HCT116 (cell line): ENCODE data around the gene ZNF469. TPM values are rescaled to one million over a fixed set of nuclear protein-coding genes. Genes with fewer than 3 reads are reported as not detected.

Experiments
- ATAC-seq: fragments of 200-7000 bp; cut with Tn5 transposase; 2 replicates; pipeline ENCODE4 v1.9.1; 2020; ENCODE audit warnings: mild to moderate bottlenecking, moderate library complexity
- BruUV-seq: library from RNA; stranded (reverse); fragments of 400-500 nt; replicated peaks from 2 replicates; lab custom pipeline; 2021; lab: Mats Ljungman, UMichigan
- CTCF ChIA-PET: fragments of 300-600 bp; sonication (Branson Sonifier 250); formaldehyde crosslinking; loops from one replicate; lab custom pipeline; 2021; ENCODE audit warnings: antibody characterized with exemption; lab: Charles Lee
- POLR2A ChIA-PET: fragments of 300-600, 350-600 bp; sonication (Branson Sonifier 250); formaldehyde crosslinking; loops from one replicate; lab custom pipeline; 2021; ENCODE audit warnings: antibody characterized with exemption; lab: Charles Lee
- RAD21 ChIA-PET, 2 experiments: fragments of 300-600 bp; sonication (Branson Sonifier 250); formaldehyde crosslinking; loops; one replicate each; lab custom pipeline; 2023; ENCODE audit warnings: low total read pairs in 2 of 2; ENCODE audit not compliant: uncharacterized antibody in 2 of 2, unreplicated experiment in 2 of 2, low non-redundant PET in 1 of 2; lab: Charles Lee
- DNase-seq: peaks from one replicate; pipeline ENCODE4 v3.0.0-alpha.2; 2010; ENCODE audit warnings: low read depth, low spot score
- H2AFZ ChIP-seq: fragments of 200-600 bp; shearing (Covaris generic), sonication (generic); 2 replicates; pipeline ENCODE4 v1.6.1; 2017; ENCODE audit warnings: low read depth, mixed run types, mixed read lengths, antibody characterized with exemption, low read length; ENCODE audit not compliant: poor library complexity, severe bottlenecking
- H3K27ac ChIP-seq: 2 replicates; pipeline ENCODE4 v1.5.1; 2012; ENCODE audit warnings: low read depth, low read length
- H3K27me3 ChIP-seq: fragments of 200-600 bp; sonication (generic); 2 replicates; pipeline ENCODE4 v1.6.1; 2016; ENCODE audit warnings: mixed run types, low read length, mixed read lengths; ENCODE audit not compliant: insufficient read depth
- H3K36me3 ChIP-seq, 2 experiments: fragments of 200-500 bp in 1 of 2; fragments of 200-600 bp in 1 of 2; sonication (Bioruptor generic) in 1 of 2; sonication (generic) in 1 of 2; 2 replicates each; pipeline versions ENCODE4 v1.5.1 to v1.6.1; 2014 to 2016; ENCODE audit warnings: low read length in 2 of 2, inconsistent platforms in 1 of 2, mixed read lengths in 1 of 2, mixed run types in 1 of 2; ENCODE audit not compliant: insufficient read depth in 2 of 2, control insufficient read depth in 1 of 2
- H3K4me1 ChIP-seq, 2 experiments: fragments of 200-600 bp in 1 of 2; sonication (generic) in 1 of 2; 2 replicates each; pipeline versions ENCODE4 v1.5.1 to v1.6.1; 2012 to 2017; ENCODE audit warnings: low read length in 2 of 2, inconsistent platforms in 1 of 2, mild to moderate bottlenecking in 1 of 2, mixed read lengths in 1 of 2, mixed run types in 1 of 2, moderate library complexity in 1 of 2; ENCODE audit not compliant: insufficient read depth in 2 of 2, control insufficient read depth in 1 of 2
- H3K4me2 ChIP-seq: fragments of 200-600 bp; sonication (generic); 2 replicates; pipeline ENCODE4 v1.6.1; 2017; ENCODE audit warnings: mixed run types, low read length, mixed read lengths
- H3K4me3 ChIP-seq, 2 experiments: fragments of 200-600 bp in 1 of 2; sonication (generic) in 1 of 2; replicated peaks in 1 of 2; 2 replicates each; pipeline ENCODE4 v1.5.1; 2011 to 2016; ENCODE audit warnings: low read length in 2 of 2, control low read depth in 1 of 2, low read depth in 1 of 2, mild to moderate bottlenecking in 1 of 2, mixed read lengths in 1 of 2, mixed run types in 1 of 2
- H3K79me2 ChIP-seq: fragments of 200-600 bp; sonication (generic); 2 replicates; pipeline ENCODE4 v1.6.1; 2017; ENCODE audit warnings: mild to moderate bottlenecking, mixed run types, low read length, moderate library complexity, mixed read lengths; ENCODE audit not compliant: insufficient read depth
- H3K9ac ChIP-seq: fragments of 200-600 bp; sonication (generic); 2 replicates; pipeline ENCODE4 v1.6.1; 2016; ENCODE audit warnings: low read length, mixed read lengths
- H3K9me2 ChIP-seq: fragments of 200-600 bp; sonication (generic), shearing (Covaris generic); 2 replicates; pipeline ENCODE4 v1.6.1; 2017; ENCODE audit warnings: mixed run types, mild to moderate bottlenecking, moderate library complexity; ENCODE audit not compliant: insufficient read depth
- H3K9me3 ChIP-seq, 2 experiments: fragments of 200-500 bp in 1 of 2; fragments of 200-600 bp in 1 of 2; sonication (Bioruptor generic) in 1 of 2; sonication (generic) in 1 of 2; 2 replicates each; pipeline ENCODE4 v1.6.1; 2014 to 2017; ENCODE audit warnings: low read length in 2 of 2, mixed read lengths in 2 of 2, inconsistent platforms in 1 of 2, low read depth in 1 of 2, mild to moderate bottlenecking in 1 of 2, mixed run types in 1 of 2, moderate library complexity in 1 of 2; ENCODE audit not compliant: control insufficient read depth in 1 of 2, insufficient read depth in 1 of 2
- H4K20me1 ChIP-seq: fragments of 200-600 bp; sonication (generic), shearing (Covaris generic); 2 replicates; pipeline ENCODE4 v1.6.1; 2017; ENCODE audit warnings: mixed run types, mild to moderate bottlenecking, moderate library complexity; ENCODE audit not compliant: insufficient read depth
- CTCF ChIP-seq, 3 experiments: fragments of 200-600 bp in 1 of 3; sonication (generic) in 1 of 3; IDR thresholded peaks in 2 of 3; conservative IDR thresholded peaks in 1 of 3; 2 replicates each; pipeline ENCODE4 v1.5.1; 2012 to 2017; ENCODE audit warnings: low read depth in 2 of 3, low read length in 2 of 3, antibody characterized with exemption in 1 of 3, borderline replicate concordance in 1 of 3, control low read depth in 1 of 3, mild to moderate bottlenecking in 1 of 3, mixed read lengths in 1 of 3, mixed run types in 1 of 3, moderate library complexity in 1 of 3; ENCODE audit not compliant: insufficient read depth in 1 of 3
- ELF1 ChIP-seq: IDR thresholded peaks from 2 replicates; pipeline ENCODE4 v1.6.1; 2012; ENCODE audit warnings: low read depth, borderline replicate concordance
- EZH2 ChIP-seq: fragments of 200-600 bp; sonication (generic); IDR thresholded peaks from 2 replicates; pipeline ENCODE4 v1.6.1; 2017; ENCODE audit warnings: antibody characterized with exemption, mixed run types
- EZH2phosphoT487 ChIP-seq: fragments of 200-600 bp; IDR thresholded peaks from 2 replicates; pipeline ENCODE4 v1.6.1; 2018; ENCODE audit warnings: antibody characterized with exemption, borderline replicate concordance
- FOSL1 ChIP-seq: IDR thresholded peaks from 2 replicates; pipeline ENCODE4 v1.6.1; 2012; ENCODE audit warnings: low read depth
- JUND ChIP-seq: IDR thresholded peaks from 2 replicates; pipeline ENCODE4 v1.6.1; 2012
- MAX ChIP-seq: IDR thresholded peaks from 2 replicates; pipeline ENCODE4 v1.6.1; 2012
- RAD21 ChIP-seq: IDR thresholded peaks from 2 replicates; pipeline ENCODE4 v1.6.1; 2012; ENCODE audit warnings: low read depth, mild to moderate bottlenecking
- REST ChIP-seq: IDR thresholded peaks from 2 replicates; pipeline ENCODE4 v1.6.1; 2012; ENCODE audit warnings: low read depth
- SIN3A ChIP-seq: IDR thresholded peaks from 2 replicates; pipeline ENCODE4 v1.6.1; 2012; ENCODE audit warnings: low read depth
- SP1 ChIP-seq: IDR thresholded peaks from 2 replicates; pipeline ENCODE4 v1.6.1; 2012; ENCODE audit warnings: low read depth
- SRF ChIP-seq: IDR thresholded peaks from 2 replicates; pipeline ENCODE4 v1.6.1; 2012; ENCODE audit warnings: low read depth
- YY1 ChIP-seq: IDR thresholded peaks from 2 replicates; pipeline ENCODE4 v1.6.1; 2011; ENCODE audit warnings: low read length, low read depth, moderate library complexity, mild to moderate bottlenecking; ENCODE audit not compliant: insufficient replicate concordance; ENCODE audit errors: extremely low read depth
- ZBTB33 ChIP-seq: IDR thresholded peaks from 2 replicates; pipeline ENCODE4 v1.6.1; 2011; ENCODE audit warnings: mild to moderate bottlenecking, low read length, moderate library complexity; ENCODE audit not compliant: insufficient replicate concordance; ENCODE audit errors: extremely low read depth
- ZNF274 ChIP-seq: fragments of 200-500 bp; sonication (Bioruptor generic); IDR thresholded peaks from 2 replicates; pipeline ENCODE4 v1.6.1; 2014; ENCODE audit warnings: mild to moderate bottlenecking, low read depth, low read length, inconsistent platforms
- intact Hi-C: fragments of 100-400 bp; cut with micrococcal nuclease; formaldehyde crosslinking; loops from 2 replicates; pipeline ENCODE4 v1.10.0; 2022
- total RNA-seq: library from RNA; stranded (reverse); gene quantifications from one replicate; pipeline ENCODE4 v1.2.1, GENCODE V29; 2021; ENCODE audit not compliant: unreplicated experiment

Gene ZNF469
- total RNA-seq, 1 experiment from 2014 or later: 5.9 TPM

DNA sequence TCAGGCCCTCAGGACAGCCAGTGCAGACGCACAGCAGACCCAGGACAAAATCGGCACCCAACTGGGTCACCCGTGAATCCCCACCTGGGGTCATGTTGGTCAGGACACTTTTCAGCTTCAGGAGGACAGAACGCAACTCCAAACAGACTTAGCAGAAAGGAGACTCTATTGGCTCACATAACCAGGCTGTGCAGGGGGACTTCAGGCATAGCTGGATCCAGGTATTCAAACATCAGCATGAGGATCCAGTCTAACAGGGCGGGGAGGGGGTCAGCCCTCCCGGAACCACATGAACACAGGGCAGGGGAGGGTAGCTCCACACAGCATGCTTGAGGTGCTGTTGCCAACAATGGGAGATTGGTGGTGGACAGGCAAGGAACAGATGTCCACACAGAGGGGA lies 22.0 kb downstream of the ZNF469 start:
- no peaks in the 10 kb centered on the region for H3K79me2 ChIP-seq
- no peak overlapping the region for H3K9ac ChIP-seq
- no peak for ATAC-seq
- ChIA-PET CTCF (no interaction called here), POLR2A (no interaction called here), RAD21 (no interaction called here)
- intact Hi-C loops: no loop called here
- TF ChIP-seq ZNF274 (no peak), SP1 (no peak), JUND (no peak), FOSL1 (no peak), SIN3A (no peak), YY1 (no peak), ELF1 (no peak), MAX (no peak), RAD21 (no peak), REST (no peak), EZH2 (no peak), CTCF (IDR thresholded peaks at IDR 0.05 in 2 of 3, conservative IDR thresholded peaks at IDR 0.05 in 1 of 3; ENCODE audit: borderline replicate concordance in 1 of 3, insufficient read depth in 1 of 3, low read depth in 2 of 3, low read length in 2 of 3) (no peak), SRF (no peak), ZBTB33 (no peak), EZH2phosphoT487 (no peak)
- no peak overlapping the region for H3K4me2 ChIP-seq
- no TSS peak for BruUV-seq
- H3K4me3 ChIP-seq: no peak overlapping the region
- no peak overlapping the region for H3K27ac ChIP-seq
- H3K9me3 ChIP-seq: no peaks in the 10 kb centered on the region
- no peak for DNase-seq
- H3K27me3 ChIP-seq: no peaks in the 10 kb centered on the region
- H3K36me3 ChIP-seq: no peaks in the 10 kb centered on the region
- no peak overlapping the region for H2AFZ ChIP-seq
- H3K9me2 ChIP-seq: no peaks in the 10 kb centered on the region
- H4K20me1 ChIP-seq: no peaks in the 10 kb centered on the region
- H3K4me1 ChIP-seq: peaks cover 0 to 5% of the 10 kb centered on the region in 2 experiments; a peak in 1 of 4 replicates
